SK-N-SH (cell line): ENCODE results near the gene LRMDA. TPM values are rescaled to one million over a fixed set of nuclear protein-coding genes. Genes with fewer than 3 reads are reported as not detected.

Source experiments
- CTCF ChIA-PET: fragments of 300-600, 350-600 bp; formaldehyde crosslinking; extraction: SDS; loops from one replicate; lab custom pipeline; 2021; lab: Yijun Ruan, JAX
- POLR2A ChIA-PET: fragments of 350-600 bp; sonication (Branson Sonifier 250); formaldehyde crosslinking; extraction: SDS; loops from one replicate; lab custom pipeline; 2020; ENCODE audit warnings: antibody characterized with exemption, inconsistent platforms; lab: Yijun Ruan, JAX
- DNase-seq: peaks from one replicate; pipeline ENCODE4 v3.0.0; 2012
- H2AFZ ChIP-seq: fragments of 200-600 bp; sonication (generic); 2 replicates; pipeline ENCODE4 v1.8.1; 2016; ENCODE audit warnings: antibody characterized with exemption, mild to moderate bottlenecking, low read depth
- H3F3A ChIP-seq: fragments of 200-600 bp; sonication (generic); replicated peaks from 2 replicates; pipeline ENCODE3; 2016; ENCODE audit warnings: antibody characterized with exemption, mild to moderate bottlenecking; ENCODE audit not compliant: insufficient read depth
- H3K27ac ChIP-seq, 2 experiments: fragments of 200-500 bp in 1 of 2; fragments of 200-600 bp in 1 of 2; sonication (Bioruptor generic) in 1 of 2; sonication (generic), shearing (Covaris generic) in 1 of 2; 2 replicates each; pipeline versions ENCODE4 v1.5.1 to v1.6.1; 2014 to 2016; ENCODE audit warnings: low read depth in 2 of 2, inconsistent platforms in 1 of 2, low read length in 1 of 2, mild to moderate bottlenecking in 1 of 2, mixed read lengths in 1 of 2
- H3K27me3 ChIP-seq: fragments of 200-600 bp; sonication (generic), shearing (Covaris generic); 2 replicates; pipeline ENCODE4 v1.6.1; 2016; ENCODE audit warnings: mixed run types; ENCODE audit not compliant: insufficient read depth
- H3K36me3 ChIP-seq, 2 experiments: fragments of 200-500 bp in 1 of 2; fragments of 200-600 bp in 1 of 2; sonication (Bioruptor generic) in 1 of 2; sonication (generic) in 1 of 2; replicated peaks in 1 of 2; 2 replicates each; pipeline versions ENCODE3 to v1.5.1; 2014 to 2016; ENCODE audit warnings: low read length in 1 of 2, mild to moderate bottlenecking in 1 of 2; ENCODE audit not compliant: insufficient read depth in 2 of 2, control insufficient read depth in 1 of 2
- H3K4me1 ChIP-seq, 2 experiments: fragments of 200-500 bp in 1 of 2; fragments of 200-600 bp in 1 of 2; sonication (Bioruptor generic) in 1 of 2; sonication (generic), shearing (Covaris generic) in 1 of 2; 2 replicates each; pipeline versions ENCODE4 v1.5.1 to v1.6.1; 2014 to 2016; ENCODE audit warnings: low read depth in 1 of 2, low read length in 1 of 2, mixed run types in 1 of 2; ENCODE audit not compliant: insufficient read depth in 2 of 2, control insufficient read depth in 1 of 2
- H3K4me2 ChIP-seq: fragments of 200-600 bp; sonication (generic), shearing (Covaris generic); 2 replicates; pipeline ENCODE4 v1.6.1; 2017; ENCODE audit warnings: mixed run types
- H3K4me3 ChIP-seq, 2 experiments: fragments of 200-500 bp in 1 of 2; fragments of 200-600 bp in 1 of 2; sonication (Bioruptor generic) in 1 of 2; sonication (generic), shearing (Covaris generic) in 1 of 2; 2 replicates each; pipeline versions ENCODE4 v1.5.1 to v1.8.1; 2014 to 2016; ENCODE audit warnings: low read depth in 2 of 2, inconsistent platforms in 1 of 2, low read length in 1 of 2, mild to moderate bottlenecking in 1 of 2, mixed read lengths in 1 of 2, moderate library complexity in 1 of 2
- H3K79me2 ChIP-seq: fragments of 200-600 bp; sonication (generic); 2 replicates; pipeline ENCODE4 v1.8.1; 2017; ENCODE audit warnings: mild to moderate bottlenecking; ENCODE audit not compliant: insufficient read depth
- H3K9ac ChIP-seq: fragments of 200-600 bp; sonication (generic); 2 replicates; pipeline ENCODE4 v1.6.1; 2017; ENCODE audit warnings: mixed run types
- H3K9me2 ChIP-seq: fragments of 200-600 bp; sonication (generic); 2 replicates; pipeline ENCODE4 v1.6.1; 2017; ENCODE audit warnings: mixed run types
- H3K9me3 ChIP-seq: fragments of 200-600 bp; sonication (generic); 2 replicates; pipeline ENCODE4 v1.6.1; 2017; ENCODE audit warnings: mixed run types, mild to moderate bottlenecking, moderate library complexity
- H4K20me1 ChIP-seq: fragments of 200-600 bp; sonication (generic); 2 replicates; pipeline ENCODE4 v1.6.1; 2017; ENCODE audit warnings: mild to moderate bottlenecking, mixed run types; ENCODE audit not compliant: insufficient read depth
- CHD2 ChIP-seq: fragments of 150-350 bp; IDR thresholded peaks from 2 replicates; pipeline ENCODE4 v1.6.1; 2018; ENCODE audit warnings: low read length; ENCODE audit not compliant: partially characterized antibody
- ELF1 ChIP-seq: IDR thresholded peaks from 2 replicates; pipeline ENCODE4 v1.4.0; 2012
- FOXJ3 ChIP-seq: sonication (generic); formaldehyde crosslinking; IDR thresholded peaks from 2 replicates; pipeline ENCODE4 v1.5.1; 2020; ENCODE audit warnings: mild to moderate bottlenecking, missing genetic modification reagents
- FOXM1 ChIP-seq: IDR thresholded peaks from 2 replicates; pipeline ENCODE4 v1.4.0; 2012; ENCODE audit warnings: low read depth, mild to moderate bottlenecking
- GABPA ChIP-seq: IDR thresholded peaks from 2 replicates; pipeline ENCODE4 v1.4.0; 2012; ENCODE audit warnings: low read depth, mild to moderate bottlenecking
- MAX ChIP-seq: IDR thresholded peaks from 2 replicates; pipeline ENCODE4 v1.4.0; 2012; ENCODE audit warnings: low read depth
- MEF2A ChIP-seq: IDR thresholded peaks from 2 replicates; pipeline ENCODE4 v1.4.0; 2012; ENCODE audit warnings: low read depth, borderline replicate concordance
- NRF1 ChIP-seq: IDR thresholded peaks from 2 replicates; pipeline ENCODE4 v1.6.1; 2012; ENCODE audit warnings: low read depth, mild to moderate bottlenecking, low read length
- RAD21 ChIP-seq: IDR thresholded peaks from 2 replicates; pipeline ENCODE4 v1.6.1; 2012; ENCODE audit warnings: mild to moderate bottlenecking, low read length
- YY1 ChIP-seq: IDR thresholded peaks from 2 replicates; pipeline ENCODE4 v1.4.0; 2012; ENCODE audit warnings: low read depth, mild to moderate bottlenecking
- WGBS: methylation state at CpG from one replicate; pipeline ENCODE4 v1.1.6; 2017; ENCODE audit warnings: low lambda C conversion rate; 5-methylcytosine and 5-hydroxymethylcytosine counted together
- polyA plus RNA-seq, 3 experiments: library from polyadenylated mRNA; depleted of rRNA; stranded (reverse); fragments of >200 nt; gene quantifications; 2 replicates each; pipeline ENCODE4 v1.2.3, GENCODE V29; 2012
- TF ChIP-seq, protein P1 (sequence below): fragments of 150-350 bp; IDR thresholded peaks from 2 replicates; pipeline ENCODE4 v1.6.1; 2017; ENCODE audit warnings: antibody characterized with exemption, low read length, low read depth, borderline replicate concordance
- TF ChIP-seq, protein P2 (sequence below): IDR thresholded peaks from 2 replicates; pipeline ENCODE4 v1.4.0; 2012; ENCODE audit warnings: low read depth, borderline replicate concordance
- TF ChIP-seq, protein P3 (sequence below): fragments of 200-600 bp; sonication (generic); IDR thresholded peaks from 2 replicates; pipeline ENCODE4 v1.6.1; 2017; ENCODE audit warnings: antibody characterized with exemption, mild to moderate bottlenecking, moderate library complexity

Gene LRMDA
- polyA plus RNA-seq, 1 of the 3 experiments (the other 2 are of a cell fraction), result 0.95 TPM

DNA sequence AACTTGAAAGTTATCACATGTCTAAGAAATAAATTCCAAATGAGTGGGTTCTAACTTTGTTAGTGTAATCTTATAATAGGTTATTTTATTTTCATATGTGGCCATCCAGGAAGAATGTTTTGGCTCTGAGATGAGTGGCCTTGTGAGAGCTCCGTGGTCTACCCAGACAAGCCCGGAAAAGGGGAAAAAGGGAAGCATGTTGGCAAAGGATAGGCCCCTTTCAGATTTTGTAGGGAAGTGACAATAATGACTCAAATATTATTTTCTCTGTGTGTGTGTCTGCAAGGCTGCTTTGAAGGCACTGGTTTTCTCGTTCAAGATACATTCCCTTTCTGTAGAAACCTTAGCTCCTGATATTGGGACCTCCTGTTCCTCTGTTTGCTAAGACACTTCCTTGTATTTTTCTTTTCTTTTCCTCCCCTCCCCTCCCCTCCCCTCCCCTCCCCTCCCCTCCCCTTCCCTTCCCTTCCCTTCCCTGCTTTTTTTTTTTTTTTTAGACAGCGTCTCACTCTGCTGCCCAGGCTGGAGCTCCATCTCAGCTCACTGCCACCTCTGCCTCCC is 240.8 kb downstream of the LRMDA start:
- Histone ChIP-seq H3K4me3 (no peak overlapping the region), H3K36me3 (no peaks in the 10 kb centered on the region), H3K4me2 (no peak overlapping the region), H3K9me2 (no peaks in the 10 kb centered on the region)
- no peak for DNase-seq
- 81% methylated on average over 4 of the region's 4 CpGs for WGBS
- TF ChIP-seq RAD21 (no peak), MEF2A (no peak)
- TF ChIP-seq, all 33 proteins: peak for 0
- no peak overlapping the region for H3K27ac ChIP-seq
- H2AFZ ChIP-seq, result no peak overlapping the region
- H3K9ac ChIP-seq, result no peak overlapping the region
- H3K27me3 ChIP-seq, result no peaks in the 10 kb centered on the region
- H3F3A ChIP-seq, result no peaks in the 10 kb centered on the region
- H3K9me3 ChIP-seq, result no peaks in the 10 kb centered on the region
- H3K79me2 ChIP-seq, result no peaks in the 10 kb centered on the region
- no peaks in the 10 kb centered on the region for H4K20me1 ChIP-seq
- ChIA-PET CTCF (interaction anchor here (1.2 to 1.3 kb wide), 2 partner anchors 9 kb away, joined by 3 read pairs; no protein-coding TSS in a partner anchor), POLR2A (no interaction called here)
- no peaks in the 10 kb centered on the region for H3K4me1 ChIP-seq

DNA sequence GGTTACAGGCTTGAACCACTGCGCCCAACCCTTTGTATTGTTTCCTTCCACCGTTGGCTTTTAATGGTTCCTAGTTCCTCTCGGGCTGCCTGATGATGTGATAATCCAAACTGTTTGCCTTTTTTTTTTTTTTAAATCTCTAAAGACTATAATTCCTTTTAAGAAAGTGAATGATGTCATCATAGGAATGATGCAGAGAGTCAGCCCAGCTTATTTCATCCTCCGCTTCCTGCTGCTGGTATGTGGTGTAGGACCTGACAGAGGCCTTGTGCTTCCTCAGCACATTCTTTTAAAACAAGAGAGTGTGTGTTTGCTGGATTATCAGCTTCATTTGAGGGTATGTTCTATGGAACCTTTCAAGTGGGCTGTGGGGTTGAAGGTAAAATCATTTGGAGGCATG is 241.4 kb downstream of the LRMDA start:
- no peak overlapping the region for H3K27ac ChIP-seq
- H3K27me3 ChIP-seq, result no peaks in the 10 kb centered on the region
- no peaks in the 10 kb centered on the region for H3F3A ChIP-seq
- H3K36me3 ChIP-seq, result no peaks in the 10 kb centered on the region
- H3K79me2 ChIP-seq, result no peaks in the 10 kb centered on the region
- ChIA-PET POLR2A (no interaction called here), CTCF (interaction anchor here (1.3 kb wide), 1 partner anchor 9 kb away, joined by 3 read pairs; no protein-coding TSS in a partner anchor)
- no peaks in the 10 kb centered on the region for H4K20me1 ChIP-seq
- H3K9me2 ChIP-seq, result no peaks in the 10 kb centered on the region
- TF ChIP-seq NRF1 (no peak), MAX (no peak), ELF1 (no peak), FOXM1 (no peak), CHD2 (no peak), YY1 (no peak), FOXJ3 (CRISPR knock-in tag) (no peak), GABPA (no peak)
- TF ChIP-seq, protein P1, sequence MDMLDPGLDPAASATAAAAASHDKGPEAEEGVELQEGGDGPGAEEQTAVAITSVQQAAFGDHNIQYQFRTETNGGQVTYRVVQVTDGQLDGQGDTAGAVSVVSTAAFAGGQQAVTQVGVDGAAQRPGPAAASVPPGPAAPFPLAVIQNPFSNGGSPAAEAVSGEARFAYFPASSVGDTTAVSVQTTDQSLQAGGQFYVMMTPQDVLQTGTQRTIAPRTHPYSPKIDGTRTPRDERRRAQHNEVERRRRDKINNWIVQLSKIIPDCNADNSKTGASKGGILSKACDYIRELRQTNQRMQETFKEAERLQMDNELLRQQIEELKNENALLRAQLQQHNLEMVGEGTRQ, result no peak
- TF ChIP-seq, protein P2, sequence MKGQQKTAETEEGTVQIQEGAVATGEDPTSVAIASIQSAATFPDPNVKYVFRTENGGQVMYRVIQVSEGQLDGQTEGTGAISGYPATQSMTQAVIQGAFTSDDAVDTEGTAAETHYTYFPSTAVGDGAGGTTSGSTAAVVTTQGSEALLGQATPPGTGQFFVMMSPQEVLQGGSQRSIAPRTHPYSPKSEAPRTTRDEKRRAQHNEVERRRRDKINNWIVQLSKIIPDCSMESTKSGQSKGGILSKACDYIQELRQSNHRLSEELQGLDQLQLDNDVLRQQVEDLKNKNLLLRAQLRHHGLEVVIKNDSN, result no peak
- TF ChIP-seq, protein P3, sequence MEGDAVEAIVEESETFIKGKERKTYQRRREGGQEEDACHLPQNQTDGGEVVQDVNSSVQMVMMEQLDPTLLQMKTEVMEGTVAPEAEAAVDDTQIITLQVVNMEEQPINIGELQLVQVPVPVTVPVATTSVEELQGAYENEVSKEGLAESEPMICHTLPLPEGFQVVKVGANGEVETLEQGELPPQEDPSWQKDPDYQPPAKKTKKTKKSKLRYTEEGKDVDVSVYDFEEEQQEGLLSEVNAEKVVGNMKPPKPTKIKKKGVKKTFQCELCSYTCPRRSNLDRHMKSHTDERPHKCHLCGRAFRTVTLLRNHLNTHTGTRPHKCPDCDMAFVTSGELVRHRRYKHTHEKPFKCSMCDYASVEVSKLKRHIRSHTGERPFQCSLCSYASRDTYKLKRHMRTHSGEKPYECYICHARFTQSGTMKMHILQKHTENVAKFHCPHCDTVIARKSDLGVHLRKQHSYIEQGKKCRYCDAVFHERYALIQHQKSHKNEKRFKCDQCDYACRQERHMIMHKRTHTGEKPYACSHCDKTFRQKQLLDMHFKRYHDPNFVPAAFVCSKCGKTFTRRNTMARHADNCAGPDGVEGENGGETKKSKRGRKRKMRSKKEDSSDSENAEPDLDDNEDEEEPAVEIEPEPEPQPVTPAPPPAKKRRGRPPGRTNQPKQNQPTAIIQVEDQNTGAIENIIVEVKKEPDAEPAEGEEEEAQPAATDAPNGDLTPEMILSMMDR, result no peak
- H3K4me3 ChIP-seq, result no peak overlapping the region
- no peaks in the 10 kb centered on the region for H3K9me3 ChIP-seq
- no peaks in the 10 kb centered on the region for H3K4me1 ChIP-seq
- H3K4me2 ChIP-seq, result no peak overlapping the region
- no peak for DNase-seq
- H2AFZ ChIP-seq, result no peak overlapping the region
- 91% methylated on average over 4 of the region's 4 CpGs for whole genome bisulfite sequencing
- H3K9ac ChIP-seq, result no peak overlapping the region
